Measurements from ENCODE around the gene TWIST2.

The TWIST2 gene

GRCh38 chr2:238848976-238849853 is 1.3 kb downstream of the TWIST2 start:
- H3K4me3 Mint-ChIP-seq, result no peak overlapping the region
- H3K4me1 Mint-ChIP-seq, result no peaks in the 10 kb centered on the region
- peaks cover 39% of the 10 kb centered on the region for H3K27me3 Mint-ChIP-seq
- no peak overlapping the region for H3K27ac Mint-ChIP-seq
- H3K36me3 Mint-ChIP-seq, result no peaks in the 10 kb centered on the region
- H3K9me3 Mint-ChIP-seq, result no peaks in the 10 kb centered on the region

- peaks cover 32% of the 10 kb centered on the region for H3K27me3 Mint-ChIP-seq
- no peaks in the 10 kb centered on the region for H3K9me3 Mint-ChIP-seq
- no peak overlapping the region for H3K4me3 Mint-ChIP-seq
- no peak overlapping the region for H3K27ac Mint-ChIP-seq
- no peaks in the 10 kb centered on the region for H3K36me3 Mint-ChIP-seq
- no peaks in the 10 kb centered on the region for H3K4me1 Mint-ChIP-seq
Observed at GRCh38 chr2:238850091-238850490, 2.2 kb downstream of the TWIST2 start.

GRCh38 chr2:238851026-238851425 is 3.1 kb downstream of the TWIST2 start:
- H3K27me3 Mint-ChIP-seq, result peaks cover 25% of the 10 kb centered on the region
- H3K4me3 Mint-ChIP-seq, result no peak overlapping the region
- no peaks in the 10 kb centered on the region for H3K9me3 Mint-ChIP-seq
- no peak overlapping the region for H3K27ac Mint-ChIP-seq
- no peaks in the 10 kb centered on the region for H3K36me3 Mint-ChIP-seq
- H3K4me1 Mint-ChIP-seq, result no peaks in the 10 kb centered on the region

GRCh38 chr2:238851761-238852160 is 3.9 kb downstream of the TWIST2 start:
- H3K36me3 Mint-ChIP-seq, result no peaks in the 10 kb centered on the region

GRCh38 chr2:238852206-238852869 is 4.5 kb downstream of the TWIST2 start:
- no peak overlapping the region for H3K27ac Mint-ChIP-seq
- H3K9me3 Mint-ChIP-seq, result no peaks in the 10 kb centered on the region
- H3K4me3 Mint-ChIP-seq, result no peak overlapping the region
- no peaks in the 10 kb centered on the region for H3K4me1 Mint-ChIP-seq
- H3K36me3 Mint-ChIP-seq, result no peaks in the 10 kb centered on the region
- peaks cover 24% of the 10 kb centered on the region for H3K27me3 Mint-ChIP-seq

More at GRCh38 chr2:238851761-238852160, 3.9 kb downstream of the TWIST2 start:
- H3K27me3 Mint-ChIP-seq, result peaks cover 24% of the 10 kb centered on the region
- H3K27ac Mint-ChIP-seq, result no peak overlapping the region
- H3K9me3 Mint-ChIP-seq, result no peaks in the 10 kb centered on the region
- H3K4me3 Mint-ChIP-seq, result no peak overlapping the region
- no peaks in the 10 kb centered on the region for H3K4me1 Mint-ChIP-seq

GRCh38 chr2:238853218-238853617 is 5.3 kb downstream of the TWIST2 start:
- Mint-ChIP-seq H3K36me3 (no peaks in the 10 kb centered on the region), H3K9me3 (no peaks in the 10 kb centered on the region), H3K27ac (no peak overlapping the region), H3K4me3 (no peak overlapping the region), H3K4me1 (no peaks in the 10 kb centered on the region), H3K27me3 (peaks cover 24% of the 10 kb centered on the region)

GRCh38 chr2:238853721-238854120 is 5.8 kb downstream of the TWIST2 start:
- no peaks in the 10 kb centered on the region for H3K36me3 Mint-ChIP-seq
- H3K9me3 Mint-ChIP-seq, result no peaks in the 10 kb centered on the region
- peaks cover 24% of the 10 kb centered on the region for H3K27me3 Mint-ChIP-seq
- no peaks in the 10 kb centered on the region for H3K4me1 Mint-ChIP-seq
- no peak overlapping the region for H3K27ac Mint-ChIP-seq
- no peak overlapping the region for H3K4me3 Mint-ChIP-seq

GRCh38 chr2:238854246-238854645 is 6.4 kb downstream of the TWIST2 start:
- H3K4me3 Mint-ChIP-seq, result no peak overlapping the region
- no peaks in the 10 kb centered on the region for H3K36me3 Mint-ChIP-seq
- peaks cover 24% of the 10 kb centered on the region for H3K27me3 Mint-ChIP-seq
- H3K27ac Mint-ChIP-seq, result no peak overlapping the region
- no peaks in the 10 kb centered on the region for H3K4me1 Mint-ChIP-seq
- no peaks in the 10 kb centered on the region for H3K9me3 Mint-ChIP-seq

GRCh38 chr2:238854699-238855229 is 6.9 kb downstream of the TWIST2 start:
- no peak overlapping the region for H3K27ac Mint-ChIP-seq
- H3K9me3 Mint-ChIP-seq, result no peaks in the 10 kb centered on the region
- peaks cover 22% of the 10 kb centered on the region for H3K27me3 Mint-ChIP-seq
- H3K4me3 Mint-ChIP-seq, result no peak overlapping the region
- no peaks in the 10 kb centered on the region for H3K4me1 Mint-ChIP-seq
- no peaks in the 10 kb centered on the region for H3K36me3 Mint-ChIP-seq

- Mint-ChIP-seq H3K4me1 (no peaks in the 10 kb centered on the region), H3K9me3 (no peaks in the 10 kb centered on the region), H3K4me3 (no peak overlapping the region), H3K36me3 (no peaks in the 10 kb centered on the region), H3K27me3 (peaks cover 17% of the 10 kb centered on the region), H3K27ac (no peak overlapping the region)
Observed at GRCh38 chr2:238855299-238855698, 7.4 kb downstream of the TWIST2 start.

- H3K9me3 Mint-ChIP-seq, result no peaks in the 10 kb centered on the region
- peaks cover 16% of the 10 kb centered on the region for H3K27me3 Mint-ChIP-seq
- no peaks in the 10 kb centered on the region for H3K4me1 Mint-ChIP-seq
- H3K27ac Mint-ChIP-seq, result no peak overlapping the region
- no peak overlapping the region for H3K4me3 Mint-ChIP-seq
- H3K36me3 Mint-ChIP-seq, result no peaks in the 10 kb centered on the region
Observed at GRCh38 chr2:238855891-238856580, 8.2 kb downstream of the TWIST2 start.

- H3K4me1 Mint-ChIP-seq, result no peaks in the 10 kb centered on the region
- H3K27me3 Mint-ChIP-seq, result peaks cover 11% of the 10 kb centered on the region
- H3K9me3 Mint-ChIP-seq, result no peaks in the 10 kb centered on the region
- H3K27ac Mint-ChIP-seq, result no peak overlapping the region
- H3K4me3 Mint-ChIP-seq, result no peak overlapping the region
- no peaks in the 10 kb centered on the region for H3K36me3 Mint-ChIP-seq
Observed at GRCh38 chr2:238856713-238857567, 9.1 kb downstream of the TWIST2 start.

- Mint-ChIP-seq H3K4me1 (no peaks in the 10 kb centered on the region), H3K9me3 (no peaks in the 10 kb centered on the region), H3K36me3 (no peaks in the 10 kb centered on the region), H3K27me3 (peaks cover 7% of the 10 kb centered on the region), H3K4me3 (no peak overlapping the region), H3K27ac (no peak overlapping the region)
Observed at GRCh38 chr2:238857959-238858358, 10.1 kb downstream of the TWIST2 start.

- H3K27me3 Mint-ChIP-seq, result peaks cover 3% of the 10 kb centered on the region
- H3K27ac Mint-ChIP-seq, result no peak overlapping the region
- H3K4me1 Mint-ChIP-seq, result no peaks in the 10 kb centered on the region
Observed at GRCh38 chr2:238859636-238860347, 11.9 kb downstream of the TWIST2 start.

More at GRCh38 chr2:238859636-238860347, 11.9 kb downstream of the TWIST2 start:
- Mint-ChIP-seq H3K9me3 (no peaks in the 10 kb centered on the region), H3K36me3 (no peaks in the 10 kb centered on the region), H3K4me3 (no peak overlapping the region)
